Subcutaneous preadipocyte (primary cell): ENCODE measurements around the gene RNF149. TPM values are rescaled to one million over a fixed set of nuclear protein-coding genes. Genes with fewer than 3 reads are reported as not detected.

ENCODE experiments used
- small RNA-seq: library from RNA; depleted of rRNA; stranded (forward); fragments of <200 nt; gene quantifications from one replicate; pipeline ENCODE3, GENCODE V24; 2012
- total RNA-seq: library from RNA; depleted of rRNA; stranded (reverse); fragments of >200 nt; gene quantifications from 2 replicates; pipeline ENCODE4 v1.2.3, GENCODE V29; 2012

RNF149 gene, protein sequence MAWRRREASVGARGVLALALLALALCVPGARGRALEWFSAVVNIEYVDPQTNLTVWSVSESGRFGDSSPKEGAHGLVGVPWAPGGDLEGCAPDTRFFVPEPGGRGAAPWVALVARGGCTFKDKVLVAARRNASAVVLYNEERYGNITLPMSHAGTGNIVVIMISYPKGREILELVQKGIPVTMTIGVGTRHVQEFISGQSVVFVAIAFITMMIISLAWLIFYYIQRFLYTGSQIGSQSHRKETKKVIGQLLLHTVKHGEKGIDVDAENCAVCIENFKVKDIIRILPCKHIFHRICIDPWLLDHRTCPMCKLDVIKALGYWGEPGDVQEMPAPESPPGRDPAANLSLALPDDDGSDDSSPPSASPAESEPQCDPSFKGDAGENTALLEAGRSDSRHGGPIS
- total RNA-seq = 43.4 and 51.4 TPM in 2 replicates

DNA sequence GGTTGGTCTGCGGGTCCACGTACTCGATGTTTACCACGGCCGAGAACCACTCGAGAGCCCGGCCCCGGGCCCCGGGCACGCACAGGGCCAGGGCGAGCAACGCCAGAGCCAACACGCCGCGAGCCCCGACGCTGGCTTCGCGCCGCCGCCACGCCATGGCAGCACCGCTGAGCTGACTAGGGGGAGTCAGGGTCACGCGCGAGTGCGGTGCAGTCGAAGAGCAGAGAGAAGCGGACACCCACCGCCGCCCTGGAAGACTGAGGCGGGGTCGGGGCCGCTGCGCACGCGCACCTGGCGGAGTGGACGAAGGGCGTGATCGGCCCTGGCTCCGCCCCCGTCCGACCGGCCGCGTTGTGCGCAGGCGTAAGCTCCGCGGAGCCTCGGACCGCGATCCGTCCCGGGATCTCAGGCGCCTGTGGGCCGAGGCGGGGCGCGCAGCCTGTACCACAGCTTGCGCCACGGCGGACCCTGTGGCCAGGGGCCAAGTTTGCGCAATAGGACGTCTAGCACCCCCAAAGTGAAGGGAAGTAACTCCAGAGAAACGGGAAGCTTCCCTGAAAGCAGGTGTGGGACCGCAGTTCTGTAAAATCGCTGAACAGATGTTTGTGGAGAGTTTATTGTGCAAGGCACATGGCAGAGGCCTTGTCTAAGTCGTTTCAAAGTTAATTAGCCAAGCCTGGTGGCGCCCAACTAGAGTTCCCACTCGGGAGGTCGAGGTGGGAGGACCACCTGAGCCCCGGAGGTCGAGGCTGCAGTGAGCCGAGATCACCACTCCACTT is at the start of gene RNF149:
Gene RNF149, minus strand, starts transcription at position 270 of the 779 bp plus-strand sequence. Its CDS starts 113 bp downstream, at position 157.

GRCh38 chr2:101252408-101253012 is 56.0 kb downstream of the RNF149 start, which contains the start of gene CNOT11:
CNOT11 (plus strand) TSS chr2:101252886; CDS start chr2:101252965, 79 bp downstream.

Small RNA genes lying within 50 kb of the gene (small RNA-seq; reads per million reads assigned to genes)
- gene MIR5696 (not detected), gene SNORD89 (19.7 reads per million, percentile 97 among the genes with 10 or more reads in this experiment)

Other genes starting within 250 kb of the RNF149 start
- 73.9 and 106 TPM in 2 replicates for gene TBC1D8, start 157.3 kb downstream of the RNF149 start, total RNA-seq
- gene CNOT11, start 55.8 kb downstream of the RNF149 start, total RNA-seq = 36.7 and 54.0 TPM in 2 replicates
- under 0.01 and 0.78 TPM in 2 replicates for gene CREG2, start 78.8 kb upstream of the RNF149 start, total RNA-seq
- 38.2 and 46.7 TPM in 2 replicates for gene RFX8, start 166.4 kb upstream of the RNF149 start, total RNA-seq